NCI-H146 treated with DMSO at 0.1 percent for 48 hours (cell line): ENCODE results near the gene ERBB3.

ENCODE experiments used
- DNase-seq: peaks from one replicate; lab custom pipeline; 2025; ENCODE audit not compliant: unreplicated experiment; lab: John Stamatoyannopoulos, UW

ERBB3 gene

DNA sequence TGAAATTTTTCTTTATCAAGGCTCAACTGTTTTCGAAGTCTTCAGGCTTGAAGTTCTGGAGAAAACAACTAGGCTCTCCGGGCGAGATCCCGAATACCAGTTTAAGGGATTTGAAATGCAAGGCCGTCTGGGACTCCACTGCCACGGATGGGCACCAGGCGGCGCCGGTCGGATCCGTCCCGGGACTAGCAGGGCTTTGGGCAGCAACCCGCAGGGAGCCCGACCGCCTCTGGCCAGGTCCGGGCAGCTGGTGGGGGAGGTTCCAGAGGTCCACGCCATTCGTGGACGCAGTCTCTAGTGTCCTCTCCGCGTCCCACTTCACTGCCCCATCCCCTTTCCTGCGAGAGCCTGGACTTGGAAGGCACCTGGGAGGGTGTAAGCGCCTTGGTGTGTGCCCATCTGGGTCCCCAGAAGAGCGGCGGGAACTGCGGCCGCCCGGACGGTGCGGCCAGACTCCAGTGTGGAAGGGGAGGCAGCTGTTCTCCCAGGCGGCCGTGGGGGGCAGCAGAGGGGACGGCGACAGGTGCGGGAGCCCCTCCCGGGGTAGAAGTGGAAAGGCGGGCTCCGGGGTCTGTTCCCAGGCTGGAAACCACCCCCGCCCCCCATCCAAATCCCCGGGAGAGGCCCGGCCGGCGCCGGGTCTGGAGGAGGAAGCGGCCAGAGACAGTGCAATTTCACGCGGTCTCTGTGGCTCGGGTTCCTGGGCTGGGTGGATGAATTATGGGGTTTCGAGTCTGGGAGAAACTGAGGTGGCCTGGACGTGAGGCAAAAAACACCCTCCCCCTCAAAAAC lies 838 bp upstream of the ERBB3 start:
- DNase-seq, result peak; percentile 66

DNA sequence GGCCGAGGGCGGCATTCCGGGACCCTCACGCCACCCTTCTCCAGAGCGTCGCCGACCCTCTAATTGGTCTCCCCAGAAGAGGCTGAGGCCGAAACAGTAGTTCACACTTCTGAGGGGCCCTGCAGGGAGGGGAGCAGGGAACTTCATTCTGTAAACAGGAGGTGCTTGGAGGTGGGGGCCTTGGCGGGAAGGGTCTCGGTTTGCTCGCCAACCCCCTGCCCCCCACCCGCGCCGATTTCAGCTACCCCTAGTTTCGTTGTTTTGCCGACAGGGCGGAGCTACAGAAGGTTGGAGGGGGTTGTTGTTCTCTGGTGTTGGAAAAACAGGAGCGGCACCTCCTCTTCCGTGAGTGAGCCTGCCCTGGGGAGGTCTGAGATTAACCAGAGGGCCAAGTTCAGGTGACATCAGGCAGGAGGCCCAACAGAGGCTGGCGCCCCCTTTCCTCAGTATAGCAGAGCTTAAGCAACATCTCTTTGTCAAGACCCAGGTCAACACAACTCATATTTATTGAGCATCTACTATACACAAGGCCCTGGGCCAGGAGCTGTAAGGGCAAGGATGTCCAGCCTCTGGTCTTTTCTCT lies 682 bp downstream of the ERBB3 start:
- no peak for DNase-seq

GRCh38 chr12:56081393-56082347 lies 1.7 kb downstream of the ERBB3 start:
- DNase-seq, result no peak

- DNase-seq, result no peak
Measured at GRCh38 chr12:56082382-56082781, 2.4 kb downstream of the ERBB3 start.

- DNase-seq, result no peak
Measured at GRCh38 chr12:56082967-56083366, 3.0 kb downstream of the ERBB3 start.

- no peak for DNase-seq
Measured at GRCh38 chr12:56084958-56085543, 5.1 kb downstream of the ERBB3 start.

- no peak for DNase-seq
Measured at GRCh38 chr12:56086096-56086495, 6.1 kb downstream of the ERBB3 start.

DNA sequence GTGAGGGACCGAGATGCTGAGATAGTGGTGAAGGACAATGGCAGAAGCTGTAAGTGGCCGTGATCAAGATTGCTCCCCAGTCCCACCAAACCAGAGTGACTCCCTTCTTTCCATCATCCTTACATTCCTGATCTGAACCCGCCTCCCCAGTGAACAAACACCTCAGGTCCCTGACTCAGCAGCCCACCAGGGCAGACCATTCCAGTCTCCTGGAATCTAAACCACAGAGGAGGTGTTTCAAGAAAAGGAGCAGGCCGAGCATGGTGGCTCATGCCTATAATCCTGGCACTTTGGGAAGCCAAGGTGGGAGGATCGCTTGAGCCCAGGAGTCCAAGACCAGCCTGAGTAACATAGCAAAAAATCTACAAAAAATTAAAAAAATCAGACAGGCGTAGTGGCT lies 6.6 kb downstream of the ERBB3 start:
- no peak for DNase-seq

DNA sequence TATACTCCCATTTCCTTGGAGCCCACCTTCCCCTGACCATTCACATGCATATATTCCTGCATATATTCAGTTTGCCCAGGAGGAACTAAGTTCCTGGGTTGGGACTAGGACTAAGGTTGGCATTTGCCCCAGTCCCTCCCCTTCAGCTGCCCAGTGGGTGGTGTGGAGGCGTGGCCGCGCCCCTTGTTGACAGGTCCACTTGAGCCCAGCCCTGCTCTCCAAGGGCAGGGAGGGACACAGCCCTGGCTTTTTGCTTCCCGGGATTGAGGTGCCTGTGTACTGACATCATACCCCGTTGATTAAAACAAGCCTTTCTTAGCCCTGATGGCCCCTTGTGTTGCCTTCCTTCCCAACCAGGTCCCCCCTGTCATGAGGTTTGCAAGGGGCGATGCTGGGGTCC lies 7.3 kb downstream of the ERBB3 start:
- DNase-seq, result no peak

- no peak for DNase-seq
Measured at GRCh38 chr12:56097738-56098137, 17.8 kb downstream of the ERBB3 start.

GRCh38 chr12:56098592-56098991 lies 18.6 kb downstream of the ERBB3 start:
- DNase-seq, result no peak

DNA sequence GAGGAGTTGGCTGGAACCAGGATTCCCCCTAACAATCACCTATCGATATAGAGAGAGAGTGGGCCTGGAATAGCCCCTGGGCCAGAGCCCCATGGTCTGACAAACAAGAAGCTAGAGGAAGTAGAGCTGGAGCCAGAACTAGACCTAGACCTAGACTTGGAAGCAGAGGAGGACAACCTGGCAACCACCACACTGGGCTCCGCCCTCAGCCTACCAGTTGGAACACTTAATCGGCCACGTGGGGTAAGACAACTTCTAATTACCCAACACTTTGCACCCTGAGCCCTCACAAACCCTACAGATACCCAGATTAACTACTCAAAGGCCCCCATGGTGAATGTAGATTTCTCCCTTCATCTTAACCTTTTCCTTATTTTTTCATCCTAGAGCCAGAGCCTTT lies 19.8 kb downstream of the ERBB3 start:
- DNase-seq, result no peak

GRCh38 chr12:56101045-56101444 lies 21.1 kb downstream of the ERBB3 start:
- no peak for DNase-seq

DNA sequence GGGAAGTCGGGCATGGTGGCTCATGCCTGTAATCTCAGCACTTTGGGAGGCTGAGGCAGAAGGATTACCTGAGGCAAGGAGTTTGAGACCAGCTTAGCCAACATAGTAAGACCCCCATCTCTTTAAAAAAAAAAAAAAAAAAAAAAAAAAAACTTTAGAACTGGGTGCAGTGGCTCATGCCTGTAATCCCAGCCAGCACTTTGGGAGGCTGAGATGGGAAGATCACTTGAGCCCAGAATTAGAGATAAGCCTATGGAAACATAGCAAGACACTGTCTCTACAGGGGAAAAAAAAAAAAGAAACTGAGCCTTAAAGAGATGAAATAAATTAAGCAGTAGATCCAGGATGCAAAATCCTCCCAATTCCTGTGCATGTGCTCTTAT lies 22.7 kb downstream of the ERBB3 start:
- DNase-seq, result no peak

- no peak for DNase-seq
Measured at GRCh38 chr12:56103066-56103711, 23.2 kb downstream of the ERBB3 start.

DNA sequence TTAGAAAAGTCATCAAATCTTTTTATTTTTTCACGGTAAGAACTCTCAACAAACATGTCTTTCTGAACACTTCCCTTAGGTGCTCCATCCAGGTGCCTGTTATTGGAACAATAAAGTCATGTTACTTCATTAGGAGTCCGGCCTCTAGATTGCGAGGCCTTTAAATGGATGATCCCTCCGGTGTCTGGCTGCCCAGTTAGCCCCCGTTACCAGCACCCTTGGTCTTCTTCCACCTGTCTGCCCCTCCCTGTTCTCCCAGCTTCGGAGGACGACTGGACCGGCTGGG lies 23.8 kb downstream of the ERBB3 start:
- DNase-seq, result no peak

- DNase-seq, result peak; percentile 99
Measured at GRCh38 chr12:56104109-56104814, 24.3 kb downstream of the ERBB3 start, which contains the start of gene PA2G4. Gene PA2G4 (plus strand): TSS chr12:56104559. CDS start chr12:56104738, 179 bp downstream.

- DNase-seq, result no peak
Measured at GRCh38 chr12:56104815-56105608, 25.0 kb downstream of the ERBB3 start.

DNA sequence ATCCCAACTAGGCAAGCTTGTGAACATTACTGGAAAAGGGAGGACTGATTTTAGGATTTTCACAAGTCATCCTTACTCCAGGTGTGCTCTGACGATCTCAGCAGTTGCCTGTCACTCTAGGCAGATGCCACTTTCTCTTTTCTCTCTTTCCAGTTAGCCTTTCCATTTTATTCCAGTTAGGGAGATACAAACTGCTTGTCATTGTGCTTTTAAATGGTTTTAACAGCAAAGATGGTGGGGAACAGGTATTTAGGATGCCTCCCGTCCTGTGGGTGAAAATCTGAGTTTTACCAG lies 25.6 kb downstream of the ERBB3 start:
- DNase-seq, result no peak

- DNase-seq, result no peak
Measured at GRCh38 chr12:56107242-56107641, 27.3 kb downstream of the ERBB3 start.
